Gastrocnemius medialis (tissue), 4 donors: ENCODE results near the gene NKX2-1.

Experiments used
- CTCF ChIP-seq, 5 experiments: fragments of 450-650 bp in 3 of 5; fragments of 200-600 bp in 2 of 5; sonication (generic) in 2 of 5; IDR thresholded peaks in 4 of 5; conservative IDR thresholded peaks in 1 of 5; 1 replicate in 4 of 5; 2 replicates in 1 of 5; pipeline ENCODE4 v1.5.1; 2016 to 2019; ENCODE audit warnings: antibody characterized with exemption in 5 of 5, mild to moderate bottlenecking in 3 of 5, moderate library complexity in 3 of 5
- POLR2A ChIP-seq, 2 donors: fragments of 450-650 bp; IDR thresholded peaks; one replicate each; pipeline ENCODE4 v1.6.1; 2017; ENCODE audit warnings: antibody characterized with exemption in 2 of 2, mild to moderate bottlenecking in 2 of 2, moderate library complexity in 2 of 2

DNA sequence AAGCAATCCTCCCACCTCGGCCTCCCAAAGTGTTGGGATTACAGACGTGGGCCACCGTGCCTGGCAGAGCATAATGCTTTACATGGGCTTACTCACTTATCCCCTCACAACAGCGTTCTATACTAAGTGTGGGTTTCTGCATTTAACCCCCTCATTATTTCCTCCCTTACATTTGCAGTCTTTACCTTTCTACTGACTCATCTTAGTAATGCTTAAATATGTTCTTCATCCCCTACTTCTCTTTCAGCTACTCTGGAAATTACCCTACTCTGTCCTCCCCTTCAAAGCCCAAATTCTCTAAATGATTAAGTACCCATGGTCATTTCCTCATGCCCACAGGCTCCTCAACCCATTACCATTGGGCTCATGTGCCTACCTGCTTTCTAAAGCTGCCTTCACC is 40.7 kb downstream of the NKX2-1 start:
- TF ChIP-seq POLR2A (IDR thresholded peaks at IDR 0.05) (no peak), CTCF (IDR thresholded peaks at IDR 0.05 in 4 of 5, conservative IDR thresholded peaks at IDR 0.05 in 1 of 5) (no peak)
